T-helper 1 cell treated with Interleukin-12 subunit alpha and Interleukin-12 subunit beta and Interleukin-4 antibody, amounts not matched to agents 30 μg/mL and 1 μg/mL, for 36 hours (primary cell): Measurements from ENCODE around the gene C5orf63.
"Not testable (repeated sequence)": the region's sequence is repeated elsewhere in the genome, so short reads cannot be mapped to it uniquely, and the experiment has no call there.

ENCODE experiments used
- H3K27ac Mint-ChIP-seq: one replicate; pipeline ENCODE4 v1.8.0; 2021; ENCODE audit warnings: mild to moderate bottlenecking, mixed read lengths
- H3K27me3 Mint-ChIP-seq: one replicate; pipeline ENCODE4 v1.8.0; 2021; ENCODE audit warnings: low read depth, mixed read lengths
- H3K36me3 Mint-ChIP-seq: one replicate; pipeline ENCODE4 v1.8.0; 2021; ENCODE audit warnings: low read depth, mixed read lengths
- H3K4me1 Mint-ChIP-seq: one replicate; pipeline ENCODE4 v1.8.0; 2021; ENCODE audit warnings: low read depth, mixed read lengths
- H3K4me3 Mint-ChIP-seq: one replicate; pipeline ENCODE4 v1.8.0; 2021; ENCODE audit warnings: mild to moderate bottlenecking, moderate library complexity, mixed read lengths
- H3K9me3 Mint-ChIP-seq: one replicate; pipeline ENCODE4 v1.8.0; 2021; ENCODE audit warnings: mixed read lengths

Gene C5orf63

DNA sequence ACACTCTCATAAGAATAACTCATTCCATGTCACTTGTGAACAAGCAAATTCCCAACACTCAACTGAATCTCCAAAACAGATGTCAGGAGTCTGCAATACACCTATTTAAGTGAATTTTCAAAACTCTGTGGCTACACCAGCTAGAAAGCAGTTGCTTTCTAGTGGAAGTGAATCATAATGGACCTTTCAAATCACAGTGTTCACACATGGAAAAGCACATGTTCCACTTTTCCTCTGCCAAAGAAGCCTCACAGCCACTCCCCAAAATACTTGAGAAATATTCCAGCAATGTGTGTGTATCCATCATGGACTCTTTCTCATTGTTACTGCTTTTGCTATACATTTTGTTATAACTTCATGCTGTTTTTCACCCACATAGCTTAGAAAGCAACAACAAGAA, 60.4 kb downstream of the C5orf63 start:
- H3K27me3 Mint-ChIP-seq = no peaks in the 10 kb centered on the region
- H3K9me3 Mint-ChIP-seq = peaks cover 4% of the 10 kb centered on the region
- peaks cover 6% of the 10 kb centered on the region for H3K36me3 Mint-ChIP-seq
- H3K27ac Mint-ChIP-seq = no peak overlapping the region
- peaks cover 9% of the 10 kb centered on the region for H3K4me1 Mint-ChIP-seq
- H3K4me3 Mint-ChIP-seq = no peak overlapping the region

DNA sequence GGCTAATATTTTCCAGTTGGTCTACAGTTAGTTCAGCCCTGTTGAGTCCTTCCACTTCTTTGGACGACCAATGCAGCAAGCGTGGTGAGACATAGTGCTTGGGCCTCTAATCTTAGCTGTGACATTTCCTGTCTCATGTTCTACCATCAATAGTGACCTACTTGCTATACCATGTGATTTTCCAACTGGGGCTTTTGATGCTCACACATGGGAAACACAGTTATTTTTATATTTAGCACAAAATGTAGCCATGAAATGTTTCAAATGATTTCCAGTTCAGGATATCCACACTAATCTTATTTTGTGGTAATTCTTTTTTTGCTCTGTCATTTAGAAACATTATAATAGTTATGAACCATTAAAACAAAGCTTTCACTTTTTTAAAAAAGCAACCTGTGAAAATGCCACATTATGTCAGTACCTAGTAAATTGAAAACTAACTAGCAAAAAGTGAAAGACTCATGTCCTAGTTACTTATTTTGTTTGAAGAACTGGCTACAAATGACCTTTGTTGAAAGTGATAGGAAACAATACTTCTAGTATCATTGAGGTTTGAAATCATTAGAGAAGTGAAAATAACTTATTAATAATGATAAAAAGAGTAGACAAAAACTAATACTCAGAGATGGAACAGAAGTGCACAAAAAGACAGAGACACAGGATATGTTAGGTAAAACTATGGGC, 61.2 kb downstream of the C5orf63 start:
- Mint-ChIP-seq H3K27me3 (no peaks in the 10 kb centered on the region), H3K4me3 (no peak overlapping the region), H3K36me3 (peaks cover 6% of the 10 kb centered on the region), H3K4me1 (peaks cover 9% of the 10 kb centered on the region), H3K9me3 (peaks cover 4% of the 10 kb centered on the region), H3K27ac (no peak overlapping the region)

DNA sequence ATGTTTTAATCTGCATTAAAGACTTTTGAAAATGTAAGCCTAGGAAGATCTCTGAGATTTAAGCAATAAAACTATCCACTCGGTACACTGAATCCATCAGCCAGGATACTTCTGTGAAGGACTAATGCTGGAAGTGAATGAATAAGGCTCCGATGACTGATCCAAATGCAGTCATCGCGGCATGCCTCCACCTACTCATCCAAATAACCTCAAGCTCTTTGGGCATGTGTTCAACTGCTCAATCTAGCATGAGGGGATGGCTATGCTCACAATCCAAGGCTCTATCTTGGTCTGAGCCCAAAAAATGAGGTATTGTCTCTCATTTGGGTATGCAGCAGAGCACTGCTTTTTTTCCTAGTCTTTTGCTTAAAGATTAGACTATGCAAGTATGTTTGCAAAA, 62.1 kb downstream of the C5orf63 start:
- Mint-ChIP-seq H3K4me1 (peaks cover 9% of the 10 kb centered on the region), H3K27me3 (no peaks in the 10 kb centered on the region), H3K4me3 (no peak overlapping the region), H3K27ac (no peak overlapping the region), H3K36me3 (peaks cover 4% of the 10 kb centered on the region), H3K9me3 (no peaks in the 10 kb centered on the region)

DNA sequence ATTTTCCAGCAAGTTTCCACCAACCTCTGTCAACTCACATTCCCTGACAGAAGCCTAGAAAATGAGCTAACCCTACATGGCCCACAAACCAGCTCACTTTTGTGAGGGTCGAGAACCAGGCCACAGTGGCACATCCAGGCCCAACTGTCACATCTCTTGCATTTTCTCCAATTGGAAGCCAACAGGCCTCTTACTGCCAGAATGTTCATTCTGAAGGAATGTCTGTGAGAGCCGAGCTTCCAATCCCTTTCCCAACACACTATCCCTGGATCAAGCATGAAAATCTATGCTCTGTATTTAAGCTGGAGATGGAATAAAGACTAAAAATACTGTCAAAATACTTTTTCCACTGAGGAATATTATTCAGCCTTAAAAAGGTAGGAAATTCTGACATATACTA, 62.9 kb downstream of the C5orf63 start:
- H3K36me3 Mint-ChIP-seq = peaks cover 4% of the 10 kb centered on the region
- no peak overlapping the region for H3K27ac Mint-ChIP-seq
- H3K9me3 Mint-ChIP-seq = no peaks in the 10 kb centered on the region
- no peaks in the 10 kb centered on the region for H3K27me3 Mint-ChIP-seq
- no peak overlapping the region for H3K4me3 Mint-ChIP-seq
- H3K4me1 Mint-ChIP-seq = peaks cover 9% of the 10 kb centered on the region

DNA sequence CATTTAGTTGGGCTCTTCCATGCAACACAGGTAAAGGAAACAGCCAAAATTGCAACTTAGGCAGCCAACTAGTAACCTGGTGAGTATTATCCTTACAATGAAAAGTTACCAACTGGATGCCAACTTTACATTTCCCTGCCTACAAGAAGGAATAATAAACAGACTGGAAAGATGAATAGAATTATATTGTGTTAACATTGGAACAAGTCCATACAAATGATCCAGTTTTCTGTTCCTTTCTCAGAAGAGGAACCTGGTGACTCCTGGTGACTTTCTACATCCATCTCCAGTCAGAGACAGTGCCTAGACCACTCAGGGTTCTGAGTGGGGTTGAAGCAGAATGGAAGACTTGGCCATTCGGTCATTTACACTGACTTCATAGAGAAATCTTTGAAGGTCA, 63.5 kb downstream of the C5orf63 start:
- no peaks in the 10 kb centered on the region for H3K27me3 Mint-ChIP-seq
- no peak overlapping the region for H3K27ac Mint-ChIP-seq
- peaks cover 9% of the 10 kb centered on the region for H3K4me1 Mint-ChIP-seq
- no peak overlapping the region for H3K4me3 Mint-ChIP-seq
- no peaks in the 10 kb centered on the region for H3K9me3 Mint-ChIP-seq
- H3K36me3 Mint-ChIP-seq = peaks cover 4% of the 10 kb centered on the region

DNA sequence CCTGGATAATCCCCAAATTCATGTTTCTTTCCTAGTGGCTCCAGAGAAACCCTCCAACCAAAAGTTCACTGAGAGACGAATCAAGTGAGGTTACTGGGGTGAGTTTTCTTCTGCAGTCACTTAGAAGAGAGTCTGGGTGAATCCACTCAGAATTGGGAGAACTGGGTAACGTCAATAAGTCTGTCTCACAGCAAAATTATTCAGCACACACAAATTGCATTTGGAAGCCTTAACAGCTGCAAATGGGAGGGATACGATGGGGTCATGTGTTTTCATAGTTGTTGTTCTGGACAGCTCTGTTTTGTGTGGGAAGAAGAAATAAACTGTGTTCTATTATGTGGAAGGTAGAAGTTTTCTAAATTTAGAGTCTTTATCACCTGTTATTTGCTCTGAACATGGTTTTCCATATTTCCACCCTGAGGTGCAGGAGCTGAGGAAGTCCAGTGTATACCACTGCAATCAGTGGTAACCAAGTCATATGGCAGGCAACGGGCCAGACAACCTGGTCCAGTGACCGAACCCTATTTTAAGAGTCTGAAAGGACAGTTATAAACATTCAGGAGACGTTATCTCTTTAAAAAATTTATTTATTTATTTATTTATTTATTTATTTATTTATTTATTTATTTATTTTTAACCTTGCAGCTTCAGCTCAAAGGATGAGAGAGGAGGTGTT, 64.9 kb downstream of the C5orf63 start:
- Mint-ChIP-seq H3K36me3 (peaks cover 4% of the 10 kb centered on the region), H3K27ac (no peak overlapping the region), H3K4me3 (no peak overlapping the region), H3K4me1 (peaks cover 6% of the 10 kb centered on the region), H3K9me3 (no peaks in the 10 kb centered on the region), H3K27me3 (no peaks in the 10 kb centered on the region)

DNA sequence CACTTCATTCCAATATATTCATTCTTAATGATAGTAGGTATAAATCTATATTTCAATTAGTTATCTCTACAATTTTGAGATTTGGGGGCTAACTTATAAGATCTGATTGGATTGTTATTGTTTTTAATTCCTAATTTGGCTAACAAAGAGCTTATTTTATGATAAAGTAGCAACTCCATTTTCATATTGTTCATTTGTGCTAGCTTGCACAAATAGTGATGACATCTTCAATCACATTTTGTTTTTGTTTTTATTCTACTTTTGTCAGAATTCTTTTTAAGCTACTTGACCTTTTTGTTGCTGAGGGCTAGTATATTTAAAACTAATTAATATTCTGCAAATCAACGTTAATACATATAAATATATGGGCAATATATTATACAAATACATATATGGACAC, 65.8 kb downstream of the C5orf63 start:
- Mint-ChIP-seq H3K36me3 (peaks cover 4% of the 10 kb centered on the region), H3K27ac (no peak overlapping the region), H3K4me3 (no peak overlapping the region), H3K4me1 (peaks cover 5% of the 10 kb centered on the region), H3K27me3 (no peaks in the 10 kb centered on the region), H3K9me3 (no peaks in the 10 kb centered on the region)

DNA sequence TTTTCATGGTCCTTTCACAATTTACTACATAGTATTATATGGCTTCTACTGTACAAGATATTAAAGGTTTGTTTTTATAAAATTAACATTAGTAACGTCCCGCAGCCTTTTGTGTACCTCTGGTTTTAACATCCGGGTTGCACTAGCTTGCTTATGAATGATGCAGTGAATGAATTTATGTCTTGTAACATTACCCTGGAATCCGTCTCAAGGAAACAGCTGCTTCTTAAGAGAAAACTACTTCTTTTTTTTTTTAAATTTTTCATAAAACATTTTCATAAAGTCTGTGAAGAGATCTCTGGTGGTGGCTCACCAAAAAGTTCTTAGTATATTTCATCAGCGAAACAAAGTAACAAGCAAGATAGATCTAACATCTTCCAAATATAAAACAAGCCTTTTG, 66.6 kb downstream of the C5orf63 start:
- H3K4me1 Mint-ChIP-seq = peaks cover 3% of the 10 kb centered on the region
- H3K36me3 Mint-ChIP-seq = peaks cover 4% of the 10 kb centered on the region
- H3K4me3 Mint-ChIP-seq = no peak overlapping the region
- no peaks in the 10 kb centered on the region for H3K9me3 Mint-ChIP-seq
- H3K27me3 Mint-ChIP-seq = no peaks in the 10 kb centered on the region
- no peak overlapping the region for H3K27ac Mint-ChIP-seq

DNA sequence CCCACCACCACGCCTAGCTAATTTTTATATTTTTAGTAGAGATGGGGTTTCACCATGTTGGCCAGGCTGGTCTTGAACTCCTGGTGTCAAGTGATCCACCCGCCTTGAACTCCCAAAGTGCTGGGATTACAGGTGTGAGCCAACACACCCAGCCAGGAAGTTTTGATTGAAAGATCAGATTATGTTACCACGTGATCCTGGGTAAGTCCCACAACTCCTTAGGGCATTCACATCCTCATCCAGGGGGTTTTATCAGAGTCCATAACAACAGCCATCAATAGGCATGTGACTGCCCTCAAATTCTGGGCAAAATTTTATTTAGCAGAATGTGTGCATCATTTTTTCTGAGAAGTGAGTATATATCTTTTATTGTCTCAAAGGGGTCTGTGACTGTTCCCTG, 68.0 kb downstream of the C5orf63 start:
- H3K27me3 Mint-ChIP-seq, H3K4me3 Mint-ChIP-seq, H3K27ac Mint-ChIP-seq, H3K9me3 Mint-ChIP-seq, H3K4me1 Mint-ChIP-seq, H3K36me3 Mint-ChIP-seq: not testable (repeated sequence)

DNA sequence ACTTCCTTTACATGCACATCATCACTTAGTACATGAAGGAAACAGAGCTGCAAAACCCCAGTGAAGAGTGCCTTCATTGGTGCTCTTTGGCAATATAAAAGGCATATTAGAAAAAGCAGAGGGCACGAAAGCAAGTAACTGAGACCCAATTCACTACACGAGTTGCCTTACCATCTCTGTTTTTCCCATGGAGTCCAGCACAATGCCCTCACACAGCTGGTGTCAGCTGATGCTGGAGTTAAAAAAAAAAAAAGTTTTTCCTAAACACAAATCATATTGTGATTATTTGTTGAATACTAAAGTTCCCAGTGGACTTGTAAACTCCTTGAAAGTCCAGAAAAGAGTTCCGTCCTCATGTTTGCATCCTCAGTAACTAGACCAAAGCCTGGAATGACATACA, 68.6 kb downstream of the C5orf63 start:
- no peaks in the 10 kb centered on the region for H3K9me3 Mint-ChIP-seq
- no peak overlapping the region for H3K27ac Mint-ChIP-seq
- H3K27me3 Mint-ChIP-seq = no peaks in the 10 kb centered on the region
- H3K36me3 Mint-ChIP-seq = no peaks in the 10 kb centered on the region
- H3K4me3 Mint-ChIP-seq = no peak overlapping the region
- H3K4me1 Mint-ChIP-seq = no peaks in the 10 kb centered on the region

DNA sequence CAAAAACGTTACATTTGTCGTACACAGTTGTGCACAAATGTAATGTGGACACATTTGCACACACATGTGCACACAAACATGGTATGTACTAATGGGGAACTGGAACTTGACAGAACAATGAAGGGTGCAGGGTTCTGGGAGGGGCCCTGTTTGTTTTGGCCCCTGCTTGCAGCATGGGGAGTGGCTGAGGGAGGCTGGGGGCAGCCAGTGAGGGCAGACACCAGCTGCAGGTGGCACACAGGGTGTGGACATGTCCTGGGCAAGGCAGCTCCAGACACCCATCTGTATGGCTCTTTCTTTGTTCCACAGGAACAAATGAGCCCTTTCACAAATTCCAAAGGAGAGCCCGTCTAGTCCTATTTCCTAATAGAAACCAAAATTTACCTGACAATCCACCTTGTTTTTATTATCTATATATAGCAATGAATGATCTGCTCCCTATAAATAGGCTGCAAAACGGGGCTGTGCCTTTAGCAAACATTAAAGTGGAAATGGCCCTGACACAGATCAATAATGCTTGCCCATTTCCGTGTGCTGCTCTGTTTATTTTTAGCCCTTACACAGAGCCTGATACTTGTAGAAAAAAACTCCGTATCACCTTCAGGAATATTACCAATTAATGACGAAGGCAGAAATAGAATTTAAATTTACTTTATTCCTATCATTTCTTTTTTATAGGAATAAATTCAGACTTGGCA, 69.4 kb downstream of the C5orf63 start:
- no peaks in the 10 kb centered on the region for H3K36me3 Mint-ChIP-seq
- H3K27me3 Mint-ChIP-seq = no peaks in the 10 kb centered on the region
- H3K4me3 Mint-ChIP-seq = no peak overlapping the region
- no peaks in the 10 kb centered on the region for H3K4me1 Mint-ChIP-seq
- no peak overlapping the region for H3K27ac Mint-ChIP-seq
- H3K9me3 Mint-ChIP-seq = no peaks in the 10 kb centered on the region

DNA sequence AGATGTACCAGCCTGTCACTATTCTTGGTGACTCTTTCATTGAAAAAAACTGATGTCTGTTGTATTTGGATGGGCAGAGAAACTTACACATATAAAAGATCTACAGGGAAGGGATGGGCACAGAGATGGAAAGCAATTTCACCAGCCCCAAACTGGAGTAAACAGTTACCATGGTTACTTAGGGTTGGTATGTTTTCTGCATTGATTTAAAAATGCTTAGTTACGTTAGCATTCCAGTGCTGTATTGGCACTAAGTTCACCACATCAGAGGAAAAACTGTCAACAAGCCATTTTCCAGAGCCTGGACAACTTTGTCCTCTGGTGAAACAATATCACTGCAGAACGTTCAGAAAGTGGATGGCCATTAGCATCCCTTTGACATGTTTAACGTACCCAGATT, 70.9 kb downstream of the C5orf63 start:
- Mint-ChIP-seq H3K9me3 (no peaks in the 10 kb centered on the region), H3K4me1 (no peaks in the 10 kb centered on the region), H3K27ac (no peak overlapping the region), H3K27me3 (no peaks in the 10 kb centered on the region), H3K36me3 (no peaks in the 10 kb centered on the region), H3K4me3 (no peak overlapping the region)

DNA sequence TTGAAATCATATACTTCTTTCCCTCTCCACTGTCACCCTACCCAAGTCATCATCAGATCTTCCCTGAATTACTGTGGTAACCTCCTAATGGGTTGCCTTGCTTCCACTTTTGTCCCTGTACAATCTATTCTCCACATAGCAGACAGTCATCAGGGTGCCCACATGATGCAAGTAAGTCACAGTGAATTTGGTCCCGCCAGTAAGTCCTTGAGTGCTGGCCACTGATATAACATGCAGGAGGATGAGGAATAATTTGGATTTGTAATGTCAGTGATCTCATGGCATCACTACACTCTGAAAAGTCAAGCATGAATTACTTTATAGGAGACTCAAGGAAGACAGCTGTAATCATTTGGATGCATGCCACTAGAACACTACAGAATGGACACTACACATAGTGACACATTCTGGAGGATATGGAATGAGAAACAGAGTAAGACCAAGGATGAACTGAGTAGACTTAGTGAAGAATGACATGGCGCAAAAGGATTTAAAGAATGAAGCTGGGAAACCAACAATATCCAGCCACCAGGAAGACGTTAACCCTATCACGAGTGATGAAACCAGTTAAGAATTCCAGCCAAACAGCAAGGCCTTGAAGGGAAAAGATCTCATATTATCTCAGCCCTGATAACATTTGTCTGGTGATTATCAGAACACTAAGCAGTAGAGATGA, 71.5 kb downstream of the C5orf63 start:
- no peaks in the 10 kb centered on the region for H3K27me3 Mint-ChIP-seq
- H3K27ac Mint-ChIP-seq = no peak overlapping the region
- no peak overlapping the region for H3K4me3 Mint-ChIP-seq
- H3K36me3 Mint-ChIP-seq = no peaks in the 10 kb centered on the region
- H3K9me3 Mint-ChIP-seq = no peaks in the 10 kb centered on the region
- no peaks in the 10 kb centered on the region for H3K4me1 Mint-ChIP-seq
